HG02970 (cell line): ENCODE results near the gene DRD2.
"Not testable (repeated sequence)": the region's sequence is repeated elsewhere in the genome, so short reads cannot be mapped to it uniquely, and the experiment has no call there.

Experiments
- ATAC-seq: cut with Tn5 transposase; IDR thresholded peaks from one replicate; pipeline ENCODE4 v1.9.1; 2021; ENCODE audit warnings: mild to moderate bottlenecking, moderate library complexity, moderate number of reproducible peaks; ENCODE audit not compliant: unreplicated experiment, low FRiP score

The DRD2 gene

DNA sequence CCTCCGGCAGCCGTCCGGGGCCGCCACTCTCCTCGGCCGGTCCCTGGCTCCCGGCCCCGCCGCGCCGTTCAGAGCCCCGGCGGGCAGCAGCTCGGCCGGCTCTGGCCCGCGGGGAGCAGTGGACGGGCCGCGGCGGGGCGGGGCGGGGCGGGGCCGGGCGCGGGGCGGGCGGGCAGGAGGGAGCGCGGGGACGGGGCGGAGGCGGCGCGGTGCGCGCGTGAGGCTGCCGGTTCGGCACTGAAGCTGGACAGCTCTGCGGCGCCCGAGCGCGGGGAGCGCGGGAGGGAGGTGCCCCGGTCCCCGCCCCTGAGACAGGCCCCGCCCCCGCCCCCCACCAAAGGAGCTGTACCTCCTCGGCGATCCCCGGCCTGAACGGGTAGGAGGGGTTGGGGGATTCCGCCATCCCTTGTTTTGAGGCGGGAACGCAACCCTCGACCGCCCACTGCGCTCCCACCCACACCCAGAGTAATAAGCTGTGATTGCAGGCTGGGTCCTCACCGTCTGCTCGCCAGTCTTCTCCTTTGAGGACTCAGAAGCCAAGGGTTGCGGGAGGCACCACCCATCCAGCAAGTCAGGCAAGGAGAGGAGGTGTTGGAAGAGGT is at the start of gene DRD2:
TSS of gene DRD2 (minus strand) at position 239 of the 602 bp plus-strand sequence. CDS start 50,747 bp downstream, outside the sequence.
- no peak for ATAC-seq

GRCh38 chr11:113523906-113524305 is 48.7 kb upstream of the DRD2 start:
- ATAC-seq, result not testable (repeated sequence)

- ATAC-seq, result no peak
These were observed 46.7 kb upstream of the DRD2 start for GRCh38 chr11:113521737-113522517.

DNA sequence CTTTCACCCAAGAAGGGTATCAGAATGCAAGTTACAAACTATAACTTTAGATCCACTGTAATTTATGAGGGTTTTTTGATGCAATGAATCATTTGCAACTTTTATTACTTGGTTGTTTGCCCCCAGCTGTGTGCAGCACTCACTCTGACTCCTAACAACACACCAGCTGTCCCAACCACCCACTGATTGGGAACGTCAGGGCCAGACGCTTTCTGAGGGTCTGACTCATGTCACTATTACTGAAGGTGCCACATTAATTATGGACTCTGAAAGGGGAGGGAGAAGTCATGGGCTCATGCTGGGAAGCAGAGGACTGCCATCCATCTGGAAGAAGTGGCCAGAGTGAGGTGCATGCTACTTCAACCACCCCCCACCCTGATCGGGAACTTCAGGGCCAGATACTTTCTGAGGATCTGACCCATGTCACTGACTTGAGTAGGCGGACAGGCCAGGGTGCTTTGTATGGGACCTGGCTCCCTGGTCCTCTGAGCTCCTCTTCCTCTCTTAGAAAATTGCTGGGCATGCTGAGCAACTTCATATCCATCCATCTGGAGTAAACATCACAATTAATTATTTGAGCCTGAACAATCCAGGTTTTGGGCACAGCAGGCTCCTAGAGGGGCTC is 44.9 kb upstream of the DRD2 start:
- ATAC-seq, result no peak

- no peak for ATAC-seq
These were observed 43.7 kb upstream of the DRD2 start for GRCh38 chr11:113518716-113519495.

DNA sequence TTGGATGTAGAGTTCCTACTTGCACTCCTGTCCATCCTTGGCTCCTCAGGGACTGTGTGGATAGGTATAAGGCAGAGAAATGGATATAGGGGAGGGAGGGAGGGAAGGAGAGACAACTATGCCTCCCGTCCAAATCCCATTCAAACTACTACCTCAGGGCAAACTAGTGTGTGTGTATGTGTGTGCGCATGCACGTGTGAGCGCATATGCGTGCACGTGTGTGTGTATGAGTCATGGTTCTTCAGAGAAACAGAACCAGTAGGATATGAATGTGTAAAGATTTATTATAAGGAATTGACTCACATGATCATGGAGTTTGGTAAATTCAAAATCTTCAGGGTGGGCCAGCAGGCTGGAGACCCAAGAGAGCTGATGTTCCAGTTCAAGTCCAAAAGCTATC is 42.2 kb upstream of the DRD2 start:
- ATAC-seq, result no peak

GRCh38 chr11:113514856-113515255 is 39.7 kb upstream of the DRD2 start:
- ATAC-seq, result no peak

DNA sequence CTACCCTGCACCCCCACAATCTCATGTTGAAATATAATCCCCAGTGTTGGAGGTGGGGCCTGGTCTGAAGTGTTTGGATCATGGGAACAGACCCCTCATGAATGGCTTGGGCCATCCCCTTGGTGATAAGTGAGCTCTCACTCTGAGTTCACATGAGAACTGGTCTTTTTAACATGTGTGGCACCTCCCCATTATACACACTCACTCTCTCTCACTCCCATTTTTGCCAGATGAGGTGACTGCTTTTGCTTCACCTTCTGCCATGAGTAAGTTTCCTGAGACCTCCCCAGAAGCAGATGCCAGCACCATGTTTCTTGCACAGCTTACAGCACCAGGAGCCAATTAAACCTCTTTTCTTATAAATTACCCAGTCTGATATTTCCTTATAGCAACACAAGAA is 32.1 kb upstream of the DRD2 start:
- no peak for ATAC-seq

GRCh38 chr11:113506893-113507292 is 31.7 kb upstream of the DRD2 start:
- no peak for ATAC-seq

DNA sequence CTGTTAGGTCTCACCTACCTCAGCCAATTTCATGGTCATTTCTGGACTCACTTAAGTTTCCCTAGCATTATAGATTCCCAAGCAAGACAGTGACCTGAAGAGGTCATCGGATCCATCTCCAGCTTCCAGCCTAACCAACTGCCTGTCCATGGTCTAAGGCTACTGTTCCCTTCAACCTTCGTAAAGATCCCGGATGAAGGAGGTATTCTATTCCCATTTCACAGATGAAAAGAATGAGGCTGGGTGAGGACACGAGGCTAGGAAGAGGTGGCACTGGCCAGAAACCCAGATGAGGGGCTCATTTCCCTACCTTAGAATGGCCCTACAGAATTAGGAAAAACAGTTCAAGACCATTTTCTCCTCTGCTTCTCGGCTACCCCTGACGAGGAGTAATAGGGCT is 31.3 kb upstream of the DRD2 start:
- ATAC-seq, result no peak

DNA sequence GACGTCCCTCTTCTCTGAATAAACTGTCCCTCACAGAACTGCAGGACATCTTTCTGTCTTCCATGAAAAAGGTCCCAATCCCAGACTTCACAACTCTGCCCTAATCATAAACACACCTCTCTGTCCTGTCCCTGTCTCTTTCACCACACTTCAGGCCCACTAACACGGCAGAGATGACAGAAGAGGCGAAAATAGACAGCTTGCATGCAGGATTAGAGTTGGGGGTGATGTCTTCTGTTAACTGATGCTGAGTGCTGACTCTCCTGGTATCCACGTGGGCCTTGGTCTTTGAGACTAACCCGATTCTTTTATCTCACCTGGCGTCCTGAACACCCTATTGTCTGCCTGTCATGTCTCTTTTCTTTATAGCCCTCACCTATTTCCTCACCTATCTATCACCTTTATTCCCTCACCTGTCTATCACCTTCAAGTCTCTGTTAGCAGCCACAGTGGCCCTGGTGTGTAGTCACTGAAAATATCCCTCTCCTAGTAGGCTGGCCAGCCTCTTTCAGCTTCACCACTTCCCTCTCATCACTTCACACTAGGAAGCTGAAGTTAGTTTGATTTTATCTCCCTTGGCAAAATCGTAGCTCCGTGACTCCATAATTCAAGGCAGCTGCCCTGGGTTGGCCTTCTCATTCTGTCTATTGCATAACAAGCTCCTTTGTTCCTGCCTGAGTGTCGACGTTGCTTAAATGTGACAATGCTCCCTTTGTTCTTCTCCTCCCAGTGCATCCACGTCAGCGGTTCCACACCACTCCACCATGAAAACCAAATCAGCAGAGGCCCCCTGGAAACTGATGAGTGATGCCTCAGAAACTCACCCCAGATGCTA is 30.6 kb upstream of the DRD2 start:
- no peak for ATAC-seq

GRCh38 chr11:113505046-113505445 is 29.8 kb upstream of the DRD2 start:
- no peak for ATAC-seq

DNA sequence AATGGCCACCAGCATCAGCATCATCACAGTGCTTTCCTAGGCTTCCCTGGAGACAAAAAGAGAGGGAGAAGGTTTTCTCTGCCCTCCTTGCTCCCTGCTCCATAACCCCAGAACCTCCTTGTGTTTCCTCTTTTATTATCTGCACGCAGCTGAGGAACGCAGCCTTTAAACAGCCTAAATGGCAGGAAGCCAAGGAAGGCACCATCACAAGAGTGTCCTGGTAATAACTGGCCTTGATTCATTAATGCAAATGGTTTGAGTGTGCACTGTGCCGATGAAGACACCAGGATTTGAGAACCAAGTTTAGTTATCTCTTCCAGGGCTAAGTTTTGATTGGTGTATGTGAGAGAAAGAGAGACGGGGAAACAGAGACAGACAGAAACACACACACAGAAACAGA is 29.4 kb upstream of the DRD2 start:
- ATAC-seq, result no peak

GRCh38 chr11:113504071-113504470 is 28.9 kb upstream of the DRD2 start:
- ATAC-seq, result no peak

DNA sequence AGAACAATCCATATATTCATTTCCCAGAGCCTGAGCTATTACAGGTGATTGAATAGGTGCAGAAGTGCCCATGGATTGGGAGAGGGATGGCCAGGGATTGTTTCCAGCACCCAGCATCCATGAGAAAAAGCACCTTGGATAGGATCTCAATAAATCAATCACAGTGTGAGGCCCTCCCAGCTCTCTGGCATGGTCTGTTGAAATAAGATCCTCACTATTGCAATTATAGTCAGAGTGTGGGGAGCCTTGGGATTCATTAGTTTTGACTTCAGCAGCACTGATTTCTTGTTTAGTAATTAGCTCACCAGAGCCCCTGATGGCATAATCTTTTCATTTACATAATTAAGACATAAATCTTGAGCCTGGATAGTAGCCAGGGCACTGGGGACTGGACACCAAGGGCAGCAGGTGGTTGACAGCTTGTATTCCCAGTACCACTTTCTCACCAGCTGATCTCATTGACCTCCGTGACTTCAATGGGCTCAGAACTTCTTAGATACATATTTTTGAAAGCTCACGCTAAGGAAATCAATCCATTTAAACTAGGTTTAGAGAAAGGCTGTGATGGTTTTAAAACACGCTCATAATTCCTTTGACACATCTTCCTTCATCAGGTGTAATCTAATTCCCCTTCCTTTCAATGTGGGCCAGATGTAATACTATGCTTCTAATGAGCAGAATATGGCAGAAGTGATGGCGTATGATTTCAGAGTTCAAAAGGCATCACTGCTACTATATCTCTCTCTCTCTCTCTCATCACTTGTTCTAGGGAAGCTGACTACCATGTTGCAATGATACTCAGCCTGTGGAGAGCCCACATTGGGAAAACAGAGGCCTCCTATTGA is 22.1 kb upstream of the DRD2 start:
- no peak for ATAC-seq

DNA sequence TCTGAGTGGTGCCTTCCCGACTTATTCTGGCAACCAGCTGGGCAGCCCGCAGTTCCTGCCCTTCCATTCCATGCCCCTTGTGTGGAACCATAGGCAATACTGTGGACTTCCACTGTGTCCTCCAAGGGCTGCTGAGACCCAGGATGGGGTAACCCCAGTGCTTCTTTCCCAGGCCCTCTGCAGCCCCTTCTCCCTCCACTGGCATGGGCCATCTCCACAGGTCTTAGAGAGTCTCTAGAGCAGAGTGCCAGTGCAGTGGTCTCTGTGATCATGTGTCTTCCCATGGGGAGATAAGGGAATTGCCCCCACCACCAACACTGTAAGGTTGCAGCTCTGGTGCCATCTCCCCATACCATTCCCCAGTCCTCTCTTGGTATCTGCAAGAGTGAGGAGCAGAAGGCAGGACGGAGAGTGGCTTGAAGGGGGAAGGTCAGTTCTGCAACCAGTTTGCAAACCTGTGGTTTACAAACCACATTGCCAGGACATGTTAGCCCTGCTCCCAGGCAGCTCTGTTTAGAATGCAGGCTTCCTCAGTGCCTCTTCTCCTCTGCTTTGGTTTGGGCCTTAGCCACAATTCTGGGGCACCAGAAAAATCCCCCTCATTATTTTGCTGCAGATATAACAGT is 20.9 kb upstream of the DRD2 start:
- ATAC-seq, result no peak

DNA sequence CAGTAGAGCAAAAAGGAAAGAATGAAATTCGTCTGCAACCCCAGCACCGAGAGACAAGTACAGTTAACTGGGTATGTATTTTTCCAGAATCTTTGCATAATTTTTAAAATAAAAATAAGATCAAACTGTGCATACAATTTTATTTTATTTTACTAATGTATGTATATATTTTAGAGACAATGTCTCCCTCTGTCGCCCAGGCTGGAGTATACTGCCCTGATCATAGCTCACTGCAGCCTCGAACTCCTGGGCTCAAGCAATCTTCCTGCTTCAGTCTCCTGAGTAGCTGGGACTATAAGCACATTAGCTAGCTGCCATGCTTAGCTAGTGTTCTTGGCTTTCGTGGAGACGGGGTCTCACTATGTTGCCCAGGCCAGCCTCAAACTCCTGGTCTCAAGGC is 18.8 kb upstream of the DRD2 start:
- no peak for ATAC-seq

GRCh38 chr11:113493206-113493605 is 18.0 kb upstream of the DRD2 start:
- ATAC-seq, result no peak

- no peak for ATAC-seq
These were observed 13.7 kb upstream of the DRD2 start for GRCh38 chr11:113488931-113489351.
